Fibroblast of lung (primary cell): Measurements from ENCODE around the gene R3HDM4.

Experiments used
- EZH2 ChIP-seq: IDR thresholded peaks from 2 replicates; pipeline ENCODE4 v1.5.1; 2012; ENCODE audit warnings: low read length, control low read depth, mild to moderate bottlenecking; ENCODE audit errors: missing control alignments
- TF ChIP-seq, protein P1 (sequence below), 2 donors: IDR thresholded peaks in 1 of 2; conservative IDR thresholded peaks in 1 of 2; 1 replicate in 1 of 2; 2 replicates in 1 of 2; pipeline ENCODE4 v1.5.1; 2011 to 2012; ENCODE audit warnings: low read length in 2 of 2, control low read depth in 1 of 2, inconsistent platforms in 1 of 2, low read depth in 1 of 2, mild to moderate bottlenecking in 1 of 2

- TF ChIP-seq, protein P1, sequence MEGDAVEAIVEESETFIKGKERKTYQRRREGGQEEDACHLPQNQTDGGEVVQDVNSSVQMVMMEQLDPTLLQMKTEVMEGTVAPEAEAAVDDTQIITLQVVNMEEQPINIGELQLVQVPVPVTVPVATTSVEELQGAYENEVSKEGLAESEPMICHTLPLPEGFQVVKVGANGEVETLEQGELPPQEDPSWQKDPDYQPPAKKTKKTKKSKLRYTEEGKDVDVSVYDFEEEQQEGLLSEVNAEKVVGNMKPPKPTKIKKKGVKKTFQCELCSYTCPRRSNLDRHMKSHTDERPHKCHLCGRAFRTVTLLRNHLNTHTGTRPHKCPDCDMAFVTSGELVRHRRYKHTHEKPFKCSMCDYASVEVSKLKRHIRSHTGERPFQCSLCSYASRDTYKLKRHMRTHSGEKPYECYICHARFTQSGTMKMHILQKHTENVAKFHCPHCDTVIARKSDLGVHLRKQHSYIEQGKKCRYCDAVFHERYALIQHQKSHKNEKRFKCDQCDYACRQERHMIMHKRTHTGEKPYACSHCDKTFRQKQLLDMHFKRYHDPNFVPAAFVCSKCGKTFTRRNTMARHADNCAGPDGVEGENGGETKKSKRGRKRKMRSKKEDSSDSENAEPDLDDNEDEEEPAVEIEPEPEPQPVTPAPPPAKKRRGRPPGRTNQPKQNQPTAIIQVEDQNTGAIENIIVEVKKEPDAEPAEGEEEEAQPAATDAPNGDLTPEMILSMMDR (conservative IDR thresholded peaks at IDR 0.05 in 1 of 2, IDR thresholded peaks at IDR 0.05 in 1 of 2; ENCODE audit: low read depth in 1 of 2, low read length in 2 of 2) = no peak
- no peak for TF ChIP-seq EZH2
Measured at GRCh38 chr19:928471-929202, 15.6 kb upstream of the R3HDM4 start.
